H9 (cell line): ENCODE data around the gene FAM78B. TPM values are rescaled to one million over a fixed set of nuclear protein-coding genes. Genes with fewer than 3 reads are reported as not detected.

Experiments used
- DNase-seq: peaks from one replicate; pipeline ENCODE4 v3.0.0-alpha.2; 2017
- H2AFZ ChIP-seq: one replicate; pipeline ENCODE4 v1.6.1; 2013; ENCODE audit warnings: mild to moderate bottlenecking, low read length, control low read depth, moderate library complexity
- H2AK5ac ChIP-seq: 2 replicates; pipeline ENCODE4 v1.6.1; 2013; ENCODE audit warnings: low read length, control low read depth, mixed read lengths; ENCODE audit not compliant: insufficient read length
- H2BK120ac ChIP-seq: one replicate; pipeline ENCODE4 v1.6.1; 2013; ENCODE audit warnings: low read depth, mild to moderate bottlenecking, low read length, control low read depth, inconsistent platforms; ENCODE audit not compliant: poor library complexity, severe bottlenecking
- H2BK12ac ChIP-seq: 2 replicates; pipeline ENCODE4 v1.6.1; 2013; ENCODE audit warnings: low read length, control low read depth, mixed read lengths, low read depth; ENCODE audit not compliant: insufficient read length
- H2BK15ac ChIP-seq: 2 replicates; pipeline ENCODE4 v1.6.1; 2013; ENCODE audit warnings: low read depth, low read length, control low read depth
- H2BK20ac ChIP-seq: one replicate; pipeline ENCODE4 v1.6.1; 2013; ENCODE audit warnings: low read depth, mild to moderate bottlenecking, low read length, control low read depth, inconsistent platforms; ENCODE audit not compliant: poor library complexity, severe bottlenecking
- H2BK5ac ChIP-seq: 2 replicates; pipeline ENCODE4 v1.6.1; 2013; ENCODE audit warnings: low read length, control low read depth, mixed read lengths; ENCODE audit not compliant: insufficient read length
- H3K14ac ChIP-seq: 2 replicates; pipeline ENCODE4 v1.6.1; 2013; ENCODE audit warnings: low read length, control low read depth; ENCODE audit not compliant: insufficient read depth
- H3K18ac ChIP-seq: 2 replicates; pipeline ENCODE4 v1.6.1; 2013; ENCODE audit warnings: low read depth, mild to moderate bottlenecking, mixed read lengths, low read length, control low read depth; ENCODE audit not compliant: insufficient read length
- H3K23ac ChIP-seq: 2 replicates; pipeline ENCODE4 v1.6.1; 2013; ENCODE audit warnings: low read length, control low read depth, mixed read lengths, low read depth; ENCODE audit not compliant: insufficient read length
- H3K23me2 ChIP-seq: 2 replicates; pipeline ENCODE4 v1.6.1; 2013; ENCODE audit warnings: low read depth, mild to moderate bottlenecking, mixed read lengths, low read length, control low read depth; ENCODE audit not compliant: insufficient read length, poor library complexity, severe bottlenecking
- H3K27ac ChIP-seq: 2 replicates; pipeline ENCODE4 v1.5.1; 2013; ENCODE audit warnings: low read length, control low read depth, mixed read lengths, low read depth; ENCODE audit not compliant: insufficient read length
- H3K27me3 ChIP-seq: 2 replicates; pipeline ENCODE4 v1.6.1; 2013; ENCODE audit warnings: low read length, control low read depth, inconsistent platforms; ENCODE audit not compliant: insufficient read depth
- H3K4ac ChIP-seq: 2 replicates; pipeline ENCODE4 v1.6.1; 2013; ENCODE audit warnings: low read depth, mild to moderate bottlenecking, control low read depth, inconsistent platforms, low read length, moderate library complexity
- H3K4me1 ChIP-seq: 2 replicates; pipeline ENCODE4 v1.6.1; 2013; ENCODE audit warnings: low read length, control low read depth, inconsistent platforms; ENCODE audit not compliant: insufficient read depth
- H3K4me2 ChIP-seq: 2 replicates; pipeline ENCODE4 v1.6.1; 2013; ENCODE audit warnings: low read length, control low read depth, mixed read lengths; ENCODE audit not compliant: insufficient read length, insufficient read depth
- H3K56ac ChIP-seq: 2 replicates; pipeline ENCODE4 v1.6.1; 2013; ENCODE audit warnings: low read depth, mild to moderate bottlenecking, mixed read lengths, low read length, control low read depth; ENCODE audit not compliant: insufficient read length
- H3K79me1 ChIP-seq: 2 replicates; pipeline ENCODE4 v1.6.1; 2013; ENCODE audit warnings: low read depth, mild to moderate bottlenecking, moderate library complexity, low read length, control low read depth, inconsistent platforms; ENCODE audit not compliant: insufficient read depth, poor library complexity, severe bottlenecking
- H3K79me2 ChIP-seq: 2 replicates; pipeline ENCODE4 v1.6.1; 2013; ENCODE audit warnings: low read length, control low read depth, inconsistent platforms; ENCODE audit not compliant: insufficient read depth
- H3K9ac ChIP-seq: 2 replicates; pipeline ENCODE4 v1.6.1; 2013; ENCODE audit warnings: low read length, control low read depth, mixed read lengths; ENCODE audit not compliant: insufficient read length; ENCODE audit errors: extremely low read depth
- H3K9me3 ChIP-seq: one replicate; pipeline ENCODE4 v1.6.1; 2013; ENCODE audit warnings: low read depth, low read length, inconsistent platforms; ENCODE audit not compliant: control insufficient read depth
- H3T11ph ChIP-seq: one replicate; pipeline ENCODE4 v1.6.1; 2013; ENCODE audit warnings: mild to moderate bottlenecking, low read length, control low read depth, inconsistent platforms
- H4K20me1 ChIP-seq: one replicate; pipeline ENCODE4 v1.6.1; 2013; ENCODE audit not compliant: control insufficient read depth, insufficient read length, insufficient read depth
- H4K5ac ChIP-seq: 2 replicates; pipeline ENCODE4 v1.6.1; 2013; ENCODE audit warnings: low read depth, mild to moderate bottlenecking, mixed read lengths, low read length, control low read depth; ENCODE audit not compliant: insufficient read length
- H4K8ac ChIP-seq: replicated peaks from 2 replicates; pipeline ENCODE4 v1.6.1; 2013; ENCODE audit warnings: low read length, control low read depth, mixed read lengths, low read depth; ENCODE audit not compliant: insufficient read length
- H4K91ac ChIP-seq: 2 replicates; pipeline ENCODE4 v1.6.1; 2013; ENCODE audit warnings: low read depth, mild to moderate bottlenecking, moderate library complexity, mixed read lengths, low read length, control low read depth; ENCODE audit not compliant: insufficient read length
- H3K27ac Mint-ChIP-seq, 3 experiments: 2 replicates in 2 of 3; 3 replicates in 1 of 3; pipeline ENCODE4 v1.8.0; 2020 to 2021; ENCODE audit warnings: mixed read lengths in 3 of 3, mild to moderate bottlenecking in 1 of 3, moderate library complexity in 1 of 3
- H3K27me3 Mint-ChIP-seq: 2 replicates; pipeline ENCODE4 v1.8.0; 2021; ENCODE audit warnings: low read depth, mild to moderate bottlenecking, moderate library complexity, mixed read lengths
- H3K36me3 Mint-ChIP-seq, 3 experiments: 2 replicates in 2 of 3; 3 replicates in 1 of 3; pipeline ENCODE4 v1.8.0; 2020 to 2021; ENCODE audit warnings: low read depth in 3 of 3, mixed read lengths in 3 of 3; ENCODE audit not compliant: insufficient read depth in 1 of 3
- H3K4me1 Mint-ChIP-seq, 2 experiments: 2 replicates each; pipeline ENCODE4 v1.8.0; 2020; ENCODE audit warnings: mixed read lengths in 2 of 2
- H3K4me3 Mint-ChIP-seq, 2 experiments: 2 replicates in 1 of 2; 3 replicates in 1 of 2; pipeline ENCODE4 v1.8.0; 2020 to 2021; ENCODE audit warnings: mild to moderate bottlenecking in 2 of 2, mixed read lengths in 2 of 2, moderate library complexity in 1 of 2
- H3K9me3 Mint-ChIP-seq, 2 experiments: 2 replicates in 1 of 2; 3 replicates in 1 of 2; pipeline ENCODE4 v1.8.0; 2020; ENCODE audit warnings: mild to moderate bottlenecking in 2 of 2, mixed read lengths in 2 of 2, moderate library complexity in 1 of 2
- CTCF ChIP-seq: fragments of 200-600 bp; sonication (generic); conservative IDR thresholded peaks from 3 replicates; pipeline ENCODE4 v1.8.0; 2021; ENCODE audit warnings: antibody characterized with exemption, mild to moderate bottlenecking
- WGBS: extraction: QIAGEN DNeasy Blood & Tissue Kit; methylation state at CpG from one replicate; pipeline ENCODE4 v1.1.7; 2013; ENCODE audit warnings: missing lambda C conversion rate, low lambda C conversion rate, mixed read lengths; ENCODE audit not compliant: insufficient read length; ENCODE audit errors: extremely low coverage; 5-methylcytosine and 5-hydroxymethylcytosine counted together
- total RNA-seq: library from RNA; stranded (reverse); gene quantifications from 2 replicates; pipeline ENCODE4 v1.2.1, GENCODE V29; 2021

Gene FAM78B
- total RNA-seq, 1 experiment from 2014 or later, result 2.3 TPM

GRCh38 chr1:166136699-166137401 is 30.0 kb downstream of the FAM78B start:
- Histone ChIP-seq H3K23ac (no peak overlapping the region), H3K14ac (no peak overlapping the region), H3K56ac (no peak overlapping the region), H3K9ac (no peak overlapping the region), H2BK120ac (no peak overlapping the region), H2BK20ac (no peak overlapping the region), H3K9me3 (no peaks in the 10 kb centered on the region), H4K8ac (no peak overlapping the region), H3K18ac (no peak overlapping the region), H3K4me1 (no peaks in the 10 kb centered on the region), H4K91ac (no peak overlapping the region), H3K79me1 (no peaks in the 10 kb centered on the region), H3K4ac (no peak overlapping the region), H2AK5ac (no peak overlapping the region), H2BK5ac (no peak overlapping the region), H3K27ac (no peak overlapping the region), H2BK15ac (no peak overlapping the region), H3K23me2 (no peaks in the 10 kb centered on the region), H3K79me2 (no peaks in the 10 kb centered on the region), H3K27me3 (no peaks in the 10 kb centered on the region), H3K4me2 (no peak overlapping the region), H3T11ph (no peak overlapping the region), H4K5ac (no peak overlapping the region), H2BK12ac (no peak overlapping the region), H2AFZ (no peak overlapping the region), H4K20me1 (no peaks in the 10 kb centered on the region)
- Mint-ChIP-seq H3K9me3 (0 out of 5 replicates have a peak, but pooled peaks cover 0 to 2% of the 10 kb centered on the region in 2 experiments), H3K27me3 (no peaks in the 10 kb centered on the region), H3K4me1 (peaks cover 0 to 6% of the 10 kb centered on the region in 2 experiments; a peak in 1 of 4 replicates), H3K36me3 (peaks cover 0 to 1% (median 0%) of the 10 kb centered on the region in 3 experiments; a peak in 1 of 7 replicates), H3K4me3 (no peak overlapping the region), H3K27ac (no peak overlapping the region)
- no peak for DNase-seq
- no peak for TF ChIP-seq CTCF
- no CpG with 5 or more reads among the region's 5 CpGs for WGBS
